ENCODE measurements around the gene FGD3. TPM values are rescaled to one million over a fixed set of nuclear protein-coding genes. Genes with fewer than 3 reads are reported as not detected.

FGD3 gene
- total and polyA plus RNA-seq, 4 donors = 6.1 to 45.9 (median 17.6) TPM

DNA sequence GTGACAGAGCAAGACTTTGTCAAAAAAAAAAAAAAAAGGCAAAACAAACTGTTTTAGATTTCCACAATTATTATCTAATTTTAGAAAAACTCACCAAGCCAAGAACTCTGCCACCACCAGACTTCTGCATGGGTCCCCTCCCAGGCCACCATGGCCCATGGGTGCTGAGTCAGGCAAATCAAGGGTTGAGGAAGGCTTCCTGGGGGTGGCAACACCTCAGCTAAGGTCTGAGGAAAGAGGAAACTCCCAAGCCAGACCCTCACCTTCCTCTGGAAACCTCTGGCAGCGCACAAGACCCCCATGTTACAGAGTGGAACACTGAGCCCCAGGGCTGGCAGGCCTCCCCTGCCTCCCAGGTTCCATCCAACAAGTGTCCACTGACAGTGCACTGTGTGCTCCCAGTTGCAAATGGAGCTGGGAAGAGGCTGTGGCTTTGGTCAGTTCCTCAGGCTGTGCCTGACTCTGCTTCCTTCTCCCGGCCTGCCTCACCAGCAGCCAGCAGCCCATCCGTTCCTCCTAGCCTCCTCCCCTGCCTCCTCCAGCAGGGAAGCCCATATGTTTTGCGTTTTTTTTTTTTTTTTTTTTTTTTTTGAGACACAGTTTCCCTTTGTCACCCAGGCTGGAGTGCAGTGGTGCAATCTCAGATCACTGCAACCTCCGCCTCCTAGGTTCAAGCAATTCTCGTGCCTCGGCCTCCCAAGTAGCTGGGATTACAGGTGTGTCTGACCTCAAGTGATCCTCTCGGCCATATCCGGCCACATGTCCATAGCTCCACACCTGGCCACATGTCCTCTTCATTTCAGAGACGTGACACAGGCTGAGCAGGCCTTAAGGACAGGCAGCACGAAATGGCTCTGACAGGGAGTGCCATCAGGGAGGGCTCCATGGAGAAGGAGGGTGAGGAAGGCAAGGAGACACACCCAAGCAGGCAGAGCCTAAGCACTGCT lies 107.7 kb downstream of the FGD3 start:
- no peak for DNase-seq
- Histone ChIP-seq H3K9ac (ENCODE audit: insufficient read depth in 1 of 2, low read length in 2 of 2) (no peak overlapping the region), H3K27ac (ENCODE audit: low read depth in 1 of 2, low read length in 1 of 2) (no peak overlapping the region), H3K4me1 (ENCODE audit: control insufficient read depth in 5 of 5, insufficient read depth in 5 of 5, low read length in 5 of 5) (peaks cover 0 to 12% (median 5%) of the 10 kb centered on the region in 5 donors), H3K9me3 (ENCODE audit: control insufficient read depth in 4 of 4, insufficient read depth in 3 of 4, low read length in 3 of 4) (no peaks in the 10 kb centered on the region), H3K4me3 (no peak overlapping the region), H3K27me3 (ENCODE audit: control insufficient read depth in 3 of 3, insufficient read depth in 3 of 3, low read length in 2 of 3) (no peaks in the 10 kb centered on the region), H3K36me3 (ENCODE audit: control insufficient read depth in 4 of 4, insufficient read depth in 4 of 4, low read length in 4 of 4) (no peaks in the 10 kb centered on the region)
- WGBS, 2 donors = 54 to 71% methylated on average over 11 of the region's 11 CpGs
- TF ChIP-seq, protein P1, sequence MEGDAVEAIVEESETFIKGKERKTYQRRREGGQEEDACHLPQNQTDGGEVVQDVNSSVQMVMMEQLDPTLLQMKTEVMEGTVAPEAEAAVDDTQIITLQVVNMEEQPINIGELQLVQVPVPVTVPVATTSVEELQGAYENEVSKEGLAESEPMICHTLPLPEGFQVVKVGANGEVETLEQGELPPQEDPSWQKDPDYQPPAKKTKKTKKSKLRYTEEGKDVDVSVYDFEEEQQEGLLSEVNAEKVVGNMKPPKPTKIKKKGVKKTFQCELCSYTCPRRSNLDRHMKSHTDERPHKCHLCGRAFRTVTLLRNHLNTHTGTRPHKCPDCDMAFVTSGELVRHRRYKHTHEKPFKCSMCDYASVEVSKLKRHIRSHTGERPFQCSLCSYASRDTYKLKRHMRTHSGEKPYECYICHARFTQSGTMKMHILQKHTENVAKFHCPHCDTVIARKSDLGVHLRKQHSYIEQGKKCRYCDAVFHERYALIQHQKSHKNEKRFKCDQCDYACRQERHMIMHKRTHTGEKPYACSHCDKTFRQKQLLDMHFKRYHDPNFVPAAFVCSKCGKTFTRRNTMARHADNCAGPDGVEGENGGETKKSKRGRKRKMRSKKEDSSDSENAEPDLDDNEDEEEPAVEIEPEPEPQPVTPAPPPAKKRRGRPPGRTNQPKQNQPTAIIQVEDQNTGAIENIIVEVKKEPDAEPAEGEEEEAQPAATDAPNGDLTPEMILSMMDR (IDR thresholded peaks at IDR 0.05; ENCODE audit: control extremely low read depth, extremely low read depth) = no peak
- no peak for ATAC-seq (ENCODE audit: insufficient read depth, low FRiP score)

DNA sequence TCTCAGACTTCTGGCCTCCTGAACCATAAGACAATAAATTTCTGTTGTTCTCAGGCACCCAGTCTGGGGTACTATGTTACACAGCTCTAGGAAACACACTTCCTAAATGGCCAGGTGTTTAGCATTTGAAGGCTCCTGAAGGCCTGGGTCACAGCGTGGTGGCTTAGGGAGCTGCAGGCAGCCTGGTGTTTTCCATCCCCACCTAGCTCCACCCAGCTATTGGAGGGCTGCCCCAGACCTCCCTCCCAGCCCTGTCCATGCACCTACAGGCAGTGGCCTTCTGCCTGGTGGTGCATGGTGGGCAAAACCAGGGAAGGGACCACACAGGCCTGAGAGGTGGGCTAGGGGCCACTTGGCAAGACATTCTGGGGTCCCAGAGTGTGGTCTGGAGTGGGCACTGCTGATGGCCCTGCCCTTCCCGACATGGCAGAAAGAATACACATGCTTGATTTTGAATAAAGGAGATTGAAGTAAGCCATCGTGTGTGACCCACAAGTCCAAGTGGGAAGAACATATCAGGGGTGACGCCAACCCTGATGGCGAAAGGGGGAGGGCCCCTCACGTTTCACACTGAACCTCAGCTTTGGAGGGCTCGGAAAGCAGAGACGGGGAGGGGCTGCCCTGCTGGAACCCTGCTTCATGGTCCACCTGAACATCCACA lies 109.8 kb downstream of the FGD3 start:
- DNase-seq = no peak
- WGBS, 2 donors = 82 to 83% methylated on average over 8 of the region's 8 CpGs

DNA sequence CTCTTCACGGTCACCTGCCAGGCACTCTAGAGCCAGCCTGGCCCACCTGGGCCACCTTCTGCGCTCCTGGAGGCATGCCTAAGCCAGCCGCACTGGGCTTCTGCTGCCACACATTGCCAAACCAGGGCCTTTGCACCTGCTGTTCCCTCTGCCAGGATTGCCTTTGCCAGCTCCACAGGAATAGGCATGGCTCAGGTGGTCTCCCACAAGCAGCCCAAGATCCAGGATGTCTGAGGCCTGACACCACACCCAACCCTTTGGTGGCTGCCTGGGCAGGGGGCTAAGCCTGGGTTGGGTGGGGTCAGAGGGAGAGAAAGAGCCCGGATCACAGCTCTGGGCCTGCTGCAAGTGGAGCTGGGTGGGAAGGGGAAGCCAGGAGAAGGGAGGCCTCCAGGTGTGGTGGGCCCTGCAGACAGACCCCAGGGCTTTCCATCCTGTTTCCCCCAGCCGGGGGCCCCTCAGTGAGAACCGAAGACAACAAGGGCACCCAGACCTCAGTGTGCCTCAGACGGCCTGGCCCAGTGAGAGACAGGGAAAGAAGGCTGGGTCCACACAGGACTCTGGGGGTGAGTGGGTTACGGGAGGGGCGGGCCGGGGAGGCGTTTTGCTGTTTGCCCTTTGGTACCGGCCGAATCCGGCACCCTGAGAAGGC lies 110.5 kb downstream of the FGD3 start:
- Histone ChIP-seq H3K36me3 (ENCODE audit: control insufficient read depth in 4 of 4, insufficient read depth in 4 of 4, low read length in 4 of 4) (no peaks in the 10 kb centered on the region), H3K4me1 (ENCODE audit: control insufficient read depth in 5 of 5, insufficient read depth in 5 of 5, low read length in 5 of 5) (peaks cover 0 to 4% (median 3%) of the 10 kb centered on the region in 5 donors), H3K27me3 (ENCODE audit: control insufficient read depth in 3 of 3, insufficient read depth in 3 of 3, low read length in 2 of 3) (no peaks in the 10 kb centered on the region), H3K9ac (ENCODE audit: insufficient read depth in 1 of 2, low read length in 2 of 2) (no peak overlapping the region), H3K9me3 (ENCODE audit: control insufficient read depth in 4 of 4, insufficient read depth in 3 of 4, low read length in 3 of 4) (no peaks in the 10 kb centered on the region), H3K27ac (ENCODE audit: low read depth in 1 of 2, low read length in 1 of 2) (no peak overlapping the region), H3K4me3 (no peak overlapping the region)
- DNase-seq (no peak), ATAC-seq (ENCODE audit: insufficient read depth, low FRiP score) (no peak)
- WGBS, 2 donors = 51 to 58% methylated on average over 14 of the region's 14 CpGs
- TF ChIP-seq, protein P1 (IDR thresholded peaks at IDR 0.05; ENCODE audit: control extremely low read depth, extremely low read depth) = no peak

More for the DNA sequence above, 109.8 kb downstream of the FGD3 start:
- no peak overlapping the region for H3K27ac ChIP-seq (ENCODE audit: low read depth in 1 of 2, low read length in 1 of 2)
- TF ChIP-seq, protein P1 (IDR thresholded peaks at IDR 0.05; ENCODE audit: control extremely low read depth, extremely low read depth) = no peak
- no peaks in the 10 kb centered on the region for H3K9me3 ChIP-seq (ENCODE audit: control insufficient read depth in 4 of 4, insufficient read depth in 3 of 4, low read length in 3 of 4)
- H3K36me3 ChIP-seq (ENCODE audit: control insufficient read depth in 4 of 4, insufficient read depth in 4 of 4, low read length in 4 of 4) = no peaks in the 10 kb centered on the region
- no peak overlapping the region for H3K4me3 ChIP-seq
- no peak for ATAC-seq (ENCODE audit: insufficient read depth, low FRiP score)
- no peaks in the 10 kb centered on the region for H3K27me3 ChIP-seq (ENCODE audit: control insufficient read depth in 3 of 3, insufficient read depth in 3 of 3, low read length in 2 of 3)
- peaks cover 0 to 4% (median 4%) of the 10 kb centered on the region in 5 donors for H3K4me1 ChIP-seq (ENCODE audit: control insufficient read depth in 5 of 5, insufficient read depth in 5 of 5, low read length in 5 of 5)
- H3K9ac ChIP-seq (ENCODE audit: insufficient read depth in 1 of 2, low read length in 2 of 2) = no peak overlapping the region

Measured in lung (tissue), 12 donors.